DND-41 (cell line): ENCODE results near the gene ADAMTSL2.

Source experiments
- CTCF ChIP-seq: IDR thresholded peaks from 2 replicates; pipeline ENCODE4 v1.5.1; 2012; ENCODE audit warnings: borderline replicate concordance, low read length, moderate library complexity, mild to moderate bottlenecking; ENCODE audit not compliant: poor library complexity, severe bottlenecking; ENCODE audit errors: extremely low read depth
- EZH2 ChIP-seq: IDR thresholded peaks from 3 replicates; pipeline ENCODE4 v1.6.1; 2012; ENCODE audit warnings: borderline replicate concordance, low read depth, mild to moderate bottlenecking, moderate library complexity, low read length, inconsistent platforms; ENCODE audit not compliant: severe bottlenecking

DNA sequence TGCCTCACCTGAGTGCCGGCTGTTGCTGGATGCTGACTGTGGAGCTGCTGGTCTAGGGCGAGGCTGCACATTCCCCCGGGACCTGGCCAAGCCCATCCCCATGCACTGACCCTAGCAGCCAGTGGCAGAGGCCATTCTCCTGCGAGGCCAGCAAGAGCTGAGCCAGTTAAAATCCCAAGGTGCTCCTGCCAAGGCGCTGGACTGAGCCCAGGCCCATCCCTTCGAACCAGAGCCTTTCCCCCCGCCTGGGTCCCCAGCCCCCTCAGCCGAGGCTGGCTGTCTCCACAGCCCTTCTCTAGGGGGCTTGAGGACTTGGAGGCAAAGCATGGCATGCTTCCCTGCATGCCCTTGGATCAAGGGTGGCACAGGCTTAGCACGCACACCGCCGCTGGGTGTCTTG is 1.6 kb downstream of the ADAMTSL2 start:
- no peak for TF ChIP-seq CTCF
- TF ChIP-seq EZH2 = no peak
